Esophagus muscularis mucosa (tissue), 3 donors: Measurements from ENCODE around the gene AKT1.

Experiments used
- CTCF ChIP-seq, 3 experiments: fragments of 200-600 bp in 2 of 3; fragments of 450-650 bp in 1 of 3; sonication (generic) in 2 of 3; IDR thresholded peaks; one replicate each; pipeline ENCODE4 v1.5.1; 2017 to 2019; ENCODE audit warnings: antibody characterized with exemption in 3 of 3, mild to moderate bottlenecking in 2 of 3, moderate library complexity in 1 of 3
- POLR2A ChIP-seq: fragments of 450-650 bp; IDR thresholded peaks from one replicate; pipeline ENCODE4 v1.6.1; 2017; ENCODE audit warnings: antibody characterized with exemption, moderate library complexity, mild to moderate bottlenecking, low read depth

- TF ChIP-seq POLR2A (no peak), CTCF (IDR thresholded peaks at IDR 0.05) (no peak)
Observed at GRCh38 chr14:104744484-104744883, 51.1 kb downstream of the AKT1 start.
